GM23338 (cell line): ENCODE results near the gene ZAP70. TPM values are rescaled to one million over a fixed set of nuclear protein-coding genes. Genes with fewer than 3 reads are reported as not detected.

ENCODE experiments used
- ATAC-seq: fragments of 200-7000 bp; cut with Tn5 transposase; 3 replicates; pipeline ENCODE4 v1.9.1; 2020
- DNase-seq: peaks from one replicate; pipeline ENCODE4 v3.0.0-alpha.2; 2015; ENCODE audit warnings: low spot score
- H2AFZ ChIP-seq: fragments of 200-600 bp; sonication (generic); 2 replicates; pipeline ENCODE4 v1.8.0; 2016; ENCODE audit warnings: antibody characterized with exemption, mild to moderate bottlenecking, moderate library complexity
- H3F3A ChIP-seq: fragments of 200-600 bp; sonication (generic); replicated peaks from 2 replicates; pipeline ENCODE4 v1.8.0; 2017; ENCODE audit warnings: antibody characterized with exemption, mixed run types, low read depth
- H3K27ac ChIP-seq: fragments of 200-600 bp; sonication (generic); 2 replicates; pipeline ENCODE4 v1.6.1; 2016; ENCODE audit warnings: low read depth
- H3K27me3 ChIP-seq: fragments of 200-600 bp; sonication (generic); 2 replicates; pipeline ENCODE4 v1.8.0; 2016; ENCODE audit warnings: mild to moderate bottlenecking, mixed run types, moderate library complexity; ENCODE audit not compliant: insufficient read depth
- H3K36me3 ChIP-seq: fragments of 200-600 bp; sonication (generic); 2 replicates; pipeline ENCODE4 v1.8.0; 2016; ENCODE audit warnings: mild to moderate bottlenecking; ENCODE audit not compliant: insufficient read depth
- H3K4me1 ChIP-seq: fragments of 200-600 bp; sonication (generic); 2 replicates; pipeline ENCODE4 v1.8.0; 2016; ENCODE audit warnings: mild to moderate bottlenecking, moderate library complexity; ENCODE audit not compliant: insufficient read depth
- H3K4me2 ChIP-seq: fragments of 200-600 bp; sonication (generic); 2 replicates; pipeline ENCODE4 v1.7.1; 2017; ENCODE audit warnings: mixed run types
- H3K4me3 ChIP-seq: fragments of 200-600 bp; sonication (generic); 2 replicates; pipeline ENCODE4 v1.6.1; 2016; ENCODE audit warnings: mixed run types
- H3K79me2 ChIP-seq: fragments of 200-600 bp; sonication (generic); replicated peaks from 2 replicates; pipeline ENCODE4 v1.8.0; 2017; ENCODE audit warnings: mild to moderate bottlenecking; ENCODE audit not compliant: insufficient read depth
- H3K9me2 ChIP-seq: fragments of 200-600 bp; sonication (generic); 2 replicates; pipeline ENCODE4 v1.8.0; 2017; ENCODE audit not compliant: insufficient read depth
- H4K20me1 ChIP-seq: fragments of 200-600 bp; sonication (generic); replicated peaks from 2 replicates; pipeline ENCODE4 v1.8.0; 2017; ENCODE audit warnings: mild to moderate bottlenecking; ENCODE audit not compliant: insufficient read depth
- H3K27ac Mint-ChIP-seq: 2 replicates; pipeline ENCODE4 v1.8.0; 2020; ENCODE audit warnings: inconsistent platforms, mild to moderate bottlenecking, moderate library complexity, mixed read lengths
- H3K27me3 Mint-ChIP-seq: 3 replicates; pipeline ENCODE4 v1.8.0; 2022; ENCODE audit warnings: low read depth, mild to moderate bottlenecking, moderate library complexity, mixed read lengths, inconsistent platforms; ENCODE audit not compliant: insufficient read depth, poor library complexity
- H3K36me3 Mint-ChIP-seq: 3 replicates; pipeline ENCODE4 v1.8.0; 2021; ENCODE audit warnings: low read depth, mild to moderate bottlenecking, inconsistent platforms, moderate library complexity, mixed read lengths
- H3K4me1 Mint-ChIP-seq: 3 replicates; pipeline ENCODE4 v1.8.0; 2020; ENCODE audit warnings: mild to moderate bottlenecking, inconsistent platforms, mixed read lengths
- H3K4me3 Mint-ChIP-seq: 3 replicates; pipeline ENCODE4 v1.8.0; 2021; ENCODE audit warnings: moderate library complexity, mild to moderate bottlenecking, inconsistent platforms, mixed read lengths
- H3K9me3 Mint-ChIP-seq: 3 replicates; pipeline ENCODE4 v1.8.0; 2020; ENCODE audit warnings: moderate library complexity, mild to moderate bottlenecking, inconsistent platforms, mixed read lengths
- ETS1 ChIP-seq: IDR thresholded peaks from 2 replicates; pipeline ENCODE4 v1.6.1; 2016; ENCODE audit warnings: antibody characterized with exemption
- EZH2 ChIP-seq: fragments of 200-600 bp; sonication (generic); IDR thresholded peaks from one replicate; pipeline ENCODE4 v1.8.0; 2017; ENCODE audit warnings: antibody characterized with exemption, mild to moderate bottlenecking, low read depth; ENCODE audit not compliant: unreplicated experiment
- JUNB ChIP-seq: IDR thresholded peaks from one replicate; pipeline ENCODE4 v1.6.1; 2016; ENCODE audit warnings: antibody characterized with exemption; ENCODE audit not compliant: unreplicated experiment
- NANOG ChIP-seq: IDR thresholded peaks from 2 replicates; pipeline ENCODE4 v1.6.1; 2016; ENCODE audit warnings: antibody characterized with exemption, borderline replicate concordance
- POLR2AphosphoS5 ChIP-seq: IDR thresholded peaks from 2 replicates; pipeline ENCODE4 v1.6.1; 2016; ENCODE audit warnings: antibody characterized with exemption, low read depth
- STAT1 ChIP-seq: IDR thresholded peaks from one replicate; pipeline ENCODE4 v1.6.1; 2016; ENCODE audit warnings: antibody characterized with exemption; ENCODE audit not compliant: unreplicated experiment
- ZNF331 ChIP-seq: fragments of 250-450 bp; sonication (Bioruptor Pico); IDR thresholded peaks from 2 replicates; pipeline ENCODE4 v1.5.0; 2020; ENCODE audit warnings: low read depth, mild to moderate bottlenecking, moderate library complexity
- polyA plus RNA-seq: library from polyadenylated mRNA; unstranded; fragments of >200 nt; fragmentation: Nextera tagmentation; extraction: Ambion mirVana; gene quantifications from 2 replicates; pipeline ENCODE4 v1.2.1, GENCODE V29; 2016
- total RNA-seq: library from RNA; depleted of rRNA; stranded (reverse); fragments of >200 nt; shearing (Covaris generic); gene quantifications from 2 replicates; pipeline ENCODE4 v1.2.3, GENCODE V29; 2014
- TF ChIP-seq, protein P1 (sequence below): fragments of 250-450 bp; sonication (Bioruptor Pico); IDR thresholded peaks from 2 replicates; pipeline ENCODE4 v1.5.0; 2020; ENCODE audit warnings: mild to moderate bottlenecking, moderate library complexity
- TF ChIP-seq, protein P2 (sequence below), 2 experiments: fragments of 200-600 bp in 1 of 2; sonication (generic) in 1 of 2; conservative IDR thresholded peaks; 2 replicates each; pipeline versions ENCODE4 v1.5.1 to v1.6.1; 2016 to 2017; ENCODE audit warnings: antibody characterized with exemption in 2 of 2, low read depth in 2 of 2, mild to moderate bottlenecking in 2 of 2, moderate library complexity in 1 of 2

ZAP70 gene
- total and polyA plus RNA-seq, 2 experiments from 2014 or later = 0.42 TPM; not detected in 1

- TF ChIP-seq, protein P1, sequence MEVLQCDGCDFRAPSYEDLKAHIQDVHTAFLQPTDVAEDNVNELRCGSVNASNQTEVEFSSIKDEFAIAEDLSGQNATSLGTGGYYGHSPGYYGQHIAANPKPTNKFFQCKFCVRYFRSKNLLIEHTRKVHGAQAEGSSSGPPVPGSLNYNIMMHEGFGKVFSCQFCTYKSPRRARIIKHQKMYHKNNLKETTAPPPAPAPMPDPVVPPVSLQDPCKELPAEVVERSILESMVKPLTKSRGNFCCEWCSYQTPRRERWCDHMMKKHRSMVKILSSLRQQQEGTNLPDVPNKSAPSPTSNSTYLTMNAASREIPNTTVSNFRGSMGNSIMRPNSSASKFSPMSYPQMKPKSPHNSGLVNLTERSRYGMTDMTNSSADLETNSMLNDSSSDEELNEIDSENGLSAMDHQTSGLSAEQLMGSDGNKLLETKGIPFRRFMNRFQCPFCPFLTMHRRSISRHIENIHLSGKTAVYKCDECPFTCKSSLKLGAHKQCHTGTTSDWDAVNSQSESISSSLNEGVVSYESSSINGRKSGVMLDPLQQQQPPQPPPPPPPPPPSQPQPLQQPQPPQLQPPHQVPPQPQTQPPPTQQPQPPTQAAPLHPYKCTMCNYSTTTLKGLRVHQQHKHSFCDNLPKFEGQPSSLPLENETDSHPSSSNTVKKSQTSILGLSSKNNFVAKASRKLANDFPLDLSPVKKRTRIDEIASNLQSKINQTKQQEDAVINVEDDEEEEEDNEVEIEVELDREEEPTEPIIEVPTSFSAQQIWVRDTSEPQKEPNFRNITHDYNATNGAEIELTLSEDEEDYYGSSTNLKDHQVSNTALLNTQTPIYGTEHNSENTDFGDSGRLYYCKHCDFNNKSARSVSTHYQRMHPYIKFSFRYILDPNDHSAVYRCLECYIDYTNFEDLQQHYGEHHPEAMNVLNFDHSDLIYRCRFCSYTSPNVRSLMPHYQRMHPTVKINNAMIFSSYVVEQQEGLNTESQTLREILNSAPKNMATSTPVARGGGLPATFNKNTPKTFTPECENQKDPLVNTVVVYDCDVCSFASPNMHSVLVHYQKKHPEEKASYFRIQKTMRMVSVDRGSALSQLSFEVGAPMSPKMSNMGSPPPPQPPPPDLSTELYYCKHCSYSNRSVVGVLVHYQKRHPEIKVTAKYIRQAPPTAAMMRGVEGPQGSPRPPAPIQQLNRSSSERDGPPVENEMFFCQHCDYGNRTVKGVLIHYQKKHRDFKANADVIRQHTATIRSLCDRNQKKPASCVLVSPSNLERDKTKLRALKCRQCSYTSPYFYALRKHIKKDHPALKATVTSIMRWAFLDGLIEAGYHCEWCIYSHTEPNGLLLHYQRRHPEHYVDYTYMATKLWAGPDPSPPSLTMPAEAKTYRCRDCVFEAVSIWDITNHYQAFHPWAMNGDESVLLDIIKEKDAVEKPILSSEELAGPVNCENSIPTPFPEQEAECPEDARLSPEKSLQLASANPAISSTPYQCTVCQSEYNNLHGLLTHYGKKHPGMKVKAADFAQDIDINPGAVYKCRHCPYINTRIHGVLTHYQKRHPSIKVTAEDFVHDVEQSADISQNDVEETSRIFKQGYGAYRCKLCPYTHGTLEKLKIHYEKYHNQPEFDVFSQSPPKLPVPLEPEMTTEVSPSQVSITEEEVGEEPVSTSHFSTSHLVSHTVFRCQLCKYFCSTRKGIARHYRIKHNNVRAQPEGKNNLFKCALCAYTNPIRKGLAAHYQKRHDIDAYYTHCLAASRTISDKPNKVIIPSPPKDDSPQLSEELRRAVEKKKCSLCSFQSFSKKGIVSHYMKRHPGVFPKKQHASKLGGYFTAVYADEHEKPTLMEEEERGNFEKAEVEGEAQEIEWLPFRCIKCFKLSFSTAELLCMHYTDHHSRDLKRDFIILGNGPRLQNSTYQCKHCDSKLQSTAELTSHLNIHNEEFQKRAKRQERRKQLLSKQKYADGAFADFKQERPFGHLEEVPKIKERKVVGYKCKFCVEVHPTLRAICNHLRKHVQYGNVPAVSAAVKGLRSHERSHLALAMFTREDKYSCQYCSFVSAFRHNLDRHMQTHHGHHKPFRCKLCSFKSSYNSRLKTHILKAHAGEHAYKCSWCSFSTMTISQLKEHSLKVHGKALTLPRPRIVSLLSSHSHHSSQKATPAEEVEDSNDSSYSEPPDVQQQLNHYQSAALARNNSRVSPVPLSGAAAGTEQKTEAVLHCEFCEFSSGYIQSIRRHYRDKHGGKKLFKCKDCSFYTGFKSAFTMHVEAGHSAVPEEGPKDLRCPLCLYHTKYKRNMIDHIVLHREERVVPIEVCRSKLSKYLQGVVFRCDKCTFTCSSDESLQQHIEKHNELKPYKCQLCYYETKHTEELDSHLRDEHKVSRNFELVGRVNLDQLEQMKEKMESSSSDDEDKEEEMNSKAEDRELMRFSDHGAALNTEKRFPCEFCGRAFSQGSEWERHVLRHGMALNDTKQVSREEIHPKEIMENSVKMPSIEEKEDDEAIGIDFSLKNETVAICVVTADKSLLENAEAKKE (CRISPR knock-in tag) = no peak
- no peak for TF ChIP-seq EZH2
These were observed 71.6 kb downstream of the ZAP70 start (continued) for GRCh38 chr2:97784953-97785352.

DNA sequence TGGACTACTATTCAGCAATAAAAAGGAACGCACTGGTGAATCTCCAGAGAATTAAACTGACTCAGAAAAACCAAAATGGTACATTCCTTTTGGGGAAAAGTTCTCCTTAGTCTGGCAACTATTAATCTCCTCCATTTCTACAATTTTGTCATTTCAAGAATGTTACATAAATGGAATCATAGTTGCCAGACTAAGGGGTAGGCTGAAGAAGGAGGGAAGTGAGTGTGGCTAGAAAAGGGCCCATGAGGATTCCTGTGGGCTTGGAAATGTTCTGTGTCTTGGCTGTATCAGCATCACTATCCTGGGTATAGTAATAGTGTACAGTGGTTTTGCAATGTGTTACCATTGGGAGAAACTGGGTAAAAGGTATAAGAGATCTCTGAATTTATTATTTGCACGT is 72.4 kb downstream of the ZAP70 start:
- Histone ChIP-seq H3K9me2 (no peaks in the 10 kb centered on the region), H3F3A (no peaks in the 10 kb centered on the region), H3K27me3 (no peaks in the 10 kb centered on the region), H3K4me2 (no peak overlapping the region), H3K4me1 (no peaks in the 10 kb centered on the region), H2AFZ (no peak overlapping the region), H3K27ac (no peak overlapping the region), H4K20me1 (peaks cover 3% of the 10 kb centered on the region; the same call in 1 of the 2 replicates), H3K36me3 (0 out of 2 replicates have a peak, but pooled peaks cover 3% of the 10 kb centered on the region), H3K4me3 (no peak overlapping the region), H3K79me2 (no peaks in the 10 kb centered on the region)
- no peaks in the 10 kb centered on the region for H3K36me3 Mint-ChIP-seq
- no peak for ATAC-seq
- no peaks in the 10 kb centered on the region for H3K9me3 Mint-ChIP-seq
- no peak for DNase-seq
- H3K4me1 Mint-ChIP-seq = no peaks in the 10 kb centered on the region
- no peak overlapping the region for H3K27ac Mint-ChIP-seq
- peaks cover 6% of the 10 kb centered on the region for H3K27me3 Mint-ChIP-seq
- H3K4me3 Mint-ChIP-seq = no peak overlapping the region
- TF ChIP-seq JUNB = no peak
- TF ChIP-seq NANOG = no peak
- no peak for TF ChIP-seq ETS1
- TF ChIP-seq, protein P2, sequence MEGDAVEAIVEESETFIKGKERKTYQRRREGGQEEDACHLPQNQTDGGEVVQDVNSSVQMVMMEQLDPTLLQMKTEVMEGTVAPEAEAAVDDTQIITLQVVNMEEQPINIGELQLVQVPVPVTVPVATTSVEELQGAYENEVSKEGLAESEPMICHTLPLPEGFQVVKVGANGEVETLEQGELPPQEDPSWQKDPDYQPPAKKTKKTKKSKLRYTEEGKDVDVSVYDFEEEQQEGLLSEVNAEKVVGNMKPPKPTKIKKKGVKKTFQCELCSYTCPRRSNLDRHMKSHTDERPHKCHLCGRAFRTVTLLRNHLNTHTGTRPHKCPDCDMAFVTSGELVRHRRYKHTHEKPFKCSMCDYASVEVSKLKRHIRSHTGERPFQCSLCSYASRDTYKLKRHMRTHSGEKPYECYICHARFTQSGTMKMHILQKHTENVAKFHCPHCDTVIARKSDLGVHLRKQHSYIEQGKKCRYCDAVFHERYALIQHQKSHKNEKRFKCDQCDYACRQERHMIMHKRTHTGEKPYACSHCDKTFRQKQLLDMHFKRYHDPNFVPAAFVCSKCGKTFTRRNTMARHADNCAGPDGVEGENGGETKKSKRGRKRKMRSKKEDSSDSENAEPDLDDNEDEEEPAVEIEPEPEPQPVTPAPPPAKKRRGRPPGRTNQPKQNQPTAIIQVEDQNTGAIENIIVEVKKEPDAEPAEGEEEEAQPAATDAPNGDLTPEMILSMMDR (conservative IDR thresholded peaks at IDR 0.05; ENCODE audit: low read depth in 2 of 2) = no peak
- TF ChIP-seq STAT1 = no peak
- TF ChIP-seq ZNF331 (CRISPR knock-in tag) = no peak
- TF ChIP-seq POLR2AphosphoS5 = no peak
